Measurements from ENCODE around the gene EPPIN. TPM values are rescaled to one million over a fixed set of nuclear protein-coding genes. Genes with fewer than 3 reads are reported as not detected.

EPPIN gene
- total and polyA plus RNA-seq, 2 donors (not counting 1 experiment from before 2014, with no cell fraction given) = not detected

- Histone ChIP-seq H2AFZ (ENCODE audit: insufficient read depth, low read depth, low read length, poor library complexity, severe bottlenecking) (no peak overlapping the region), H3K4me3 (ENCODE audit: control extremely low read depth in 1 of 5, extremely low read depth in 1 of 5, insufficient read depth in 1 of 5, low read depth in 2 of 5, low read length in 4 of 5) (no peak overlapping the region), H4K20me1 (ENCODE audit: control insufficient read depth, insufficient read depth, low read length, poor library complexity, severe bottlenecking) (no peaks in the 10 kb centered on the region), H3K79me2 (ENCODE audit: control insufficient read depth, insufficient read depth, low read length) (no peaks in the 10 kb centered on the region), H3K27me3 (replicated peaks in 1 of 4; ENCODE audit: control extremely low read depth in 1 of 4, control insufficient read depth in 3 of 4, insufficient read depth in 4 of 4, low read length in 3 of 4) (peaks cover 0 to 13% (median 3%) of the 10 kb centered on the region in 4 experiments), H3K4me1 (ENCODE audit: control insufficient read depth in 2 of 2, insufficient read depth in 2 of 2, low read length in 2 of 2) (no peaks in the 10 kb centered on the region), H3K36me3 (replicated peaks in 1 of 2; ENCODE audit: control extremely low read depth in 1 of 2, control insufficient read depth in 1 of 2, extremely low read depth in 1 of 2, insufficient read depth in 2 of 2, low read length in 1 of 2) (no peaks in the 10 kb centered on the region), H3K27ac (ENCODE audit: low read length in 2 of 2) (no peak overlapping the region), H3K4me2 (replicated peaks; ENCODE audit: low read depth, low read length, poor library complexity, severe bottlenecking) (no peak overlapping the region), H3K9me3 (ENCODE audit: control extremely low read depth in 1 of 3, control insufficient read depth in 2 of 3, insufficient read depth in 1 of 3, low read length in 2 of 3) (no peaks in the 10 kb centered on the region), H3K9ac (ENCODE audit: low read length) (no peak overlapping the region)
- ChIA-PET POLR2A (no interaction called here), CTCF (no interaction called here)
- no peak for TF ChIP-seq EZH2 (IDR thresholded peaks at IDR 0.05; ENCODE audit: borderline replicate concordance, insufficient read depth, low read depth, low read length, poor library complexity, severe bottlenecking)
- no peak for TF ChIP-seq CTCF (IDR thresholded peaks at IDR 0.05)
- DNase-seq = no peak
- WGBS (ENCODE audit: insufficient coverage) = no CpG with 5 or more reads among the region's 2 CpGs
- Mint-ChIP-seq H3K27me3 (peaks cover 36% of the 10 kb centered on the region), H3K4me1 (no peaks in the 10 kb centered on the region), H3K27ac (no peak overlapping the region), H3K9me3 (ENCODE audit: insufficient read depth) (no peaks in the 10 kb centered on the region), H3K4me3 (no peak overlapping the region)
- no peak for ATAC-seq (ENCODE audit: low read depth)
- intact Hi-C loops (cut with micrococcal nuclease) = no loop called here
These were observed 17.6 kb upstream of the EPPIN start for GRCh38 chr20:45564760-45565276.

GRCh38 chr20:45555198-45555597 lies 8.0 kb upstream of the EPPIN start:
- Histone ChIP-seq H3K4me2 (replicated peaks; ENCODE audit: low read depth, low read length, poor library complexity, severe bottlenecking) (no peak overlapping the region), H3K4me3 (ENCODE audit: control extremely low read depth in 1 of 5, extremely low read depth in 1 of 5, insufficient read depth in 1 of 5, low read depth in 2 of 5, low read length in 4 of 5) (no peak overlapping the region), H2AFZ (ENCODE audit: insufficient read depth, low read depth, low read length, poor library complexity, severe bottlenecking) (no peak overlapping the region), H3K4me1 (ENCODE audit: control insufficient read depth in 2 of 2, insufficient read depth in 2 of 2, low read length in 2 of 2) (no peaks in the 10 kb centered on the region), H3K79me2 (ENCODE audit: control insufficient read depth, insufficient read depth, low read length) (no peaks in the 10 kb centered on the region), H3K27ac (ENCODE audit: low read length in 2 of 2) (no peak overlapping the region), H4K20me1 (ENCODE audit: control insufficient read depth, insufficient read depth, low read length, poor library complexity, severe bottlenecking) (no peaks in the 10 kb centered on the region), H3K9ac (ENCODE audit: low read length) (no peak overlapping the region), H3K9me3 (ENCODE audit: control extremely low read depth in 1 of 3, control insufficient read depth in 2 of 3, insufficient read depth in 1 of 3, low read length in 2 of 3) (peaks cover 0 to 3% (median 1%) of the 10 kb centered on the region in 3 donors), H3K27me3 (replicated peaks in 1 of 4; ENCODE audit: control extremely low read depth in 1 of 4, control insufficient read depth in 3 of 4, insufficient read depth in 4 of 4, low read length in 3 of 4) (peaks cover 0 to 4% (median 0%) of the 10 kb centered on the region in 4 experiments), H3K36me3 (replicated peaks in 1 of 2; ENCODE audit: control extremely low read depth in 1 of 2, control insufficient read depth in 1 of 2, extremely low read depth in 1 of 2, insufficient read depth in 2 of 2, low read length in 1 of 2) (no peaks in the 10 kb centered on the region)
- H3K27me3 Mint-ChIP-seq = peaks cover 42% of the 10 kb centered on the region
- no peak overlapping the region for H3K4me3 Mint-ChIP-seq
- TF ChIP-seq CTCF (IDR thresholded peaks at IDR 0.05) (no peak), EZH2 (IDR thresholded peaks at IDR 0.05; ENCODE audit: borderline replicate concordance, insufficient read depth, low read depth, low read length, poor library complexity, severe bottlenecking) (no peak)
- ChIA-PET CTCF (no interaction called here), POLR2A (no interaction called here)
- H3K27ac Mint-ChIP-seq = no peak overlapping the region
- peaks cover 3% of the 10 kb centered on the region for H3K9me3 Mint-ChIP-seq (ENCODE audit: insufficient read depth)
- H3K4me1 Mint-ChIP-seq = no peaks in the 10 kb centered on the region
- DNase-seq (no peak), ATAC-seq (ENCODE audit: low read depth) (no peak)
- intact Hi-C loops (cut with micrococcal nuclease) = no loop called here
- WGBS (ENCODE audit: insufficient coverage) = 86% methylated on average over 1 of the region's 1 CpG

Data from B cell (primary cell).